HCT116 (cell line): ENCODE data around the gene C2orf76. TPM values are rescaled to one million over a fixed set of nuclear protein-coding genes. Genes with fewer than 3 reads are reported as not detected.

ENCODE experiments used
- ATAC-seq: fragments of 200-7000 bp; cut with Tn5 transposase; 2 replicates; pipeline ENCODE4 v1.9.1; 2020; ENCODE audit warnings: mild to moderate bottlenecking, moderate library complexity
- BruUV-seq: library from RNA; stranded (reverse); fragments of 400-500 nt; replicated peaks from 2 replicates; lab custom pipeline; 2021; lab: Mats Ljungman, UMichigan
- CTCF ChIA-PET: fragments of 300-600 bp; sonication (Branson Sonifier 250); formaldehyde crosslinking; loops from one replicate; lab custom pipeline; 2021; ENCODE audit warnings: antibody characterized with exemption; lab: Charles Lee
- POLR2A ChIA-PET: fragments of 300-600, 350-600 bp; sonication (Branson Sonifier 250); formaldehyde crosslinking; loops from one replicate; lab custom pipeline; 2021; ENCODE audit warnings: antibody characterized with exemption; lab: Charles Lee
- RAD21 ChIA-PET, 2 experiments: fragments of 300-600 bp; sonication (Branson Sonifier 250); formaldehyde crosslinking; loops; one replicate each; lab custom pipeline; 2023; ENCODE audit warnings: low total read pairs in 2 of 2; ENCODE audit not compliant: uncharacterized antibody in 2 of 2, unreplicated experiment in 2 of 2, low non-redundant PET in 1 of 2; lab: Charles Lee
- DNase-seq: peaks from one replicate; pipeline ENCODE4 v3.0.0-alpha.2; 2010; ENCODE audit warnings: low read depth, low spot score
- H2AFZ ChIP-seq: fragments of 200-600 bp; shearing (Covaris generic), sonication (generic); 2 replicates; pipeline ENCODE4 v1.6.1; 2017; ENCODE audit warnings: low read depth, mixed run types, mixed read lengths, antibody characterized with exemption, low read length; ENCODE audit not compliant: poor library complexity, severe bottlenecking
- H3K27ac ChIP-seq: 2 replicates; pipeline ENCODE4 v1.5.1; 2012; ENCODE audit warnings: low read depth, low read length
- H3K27me3 ChIP-seq: fragments of 200-600 bp; sonication (generic); 2 replicates; pipeline ENCODE4 v1.6.1; 2016; ENCODE audit warnings: mixed run types, low read length, mixed read lengths; ENCODE audit not compliant: insufficient read depth
- H3K36me3 ChIP-seq, 2 experiments: fragments of 200-500 bp in 1 of 2; fragments of 200-600 bp in 1 of 2; sonication (Bioruptor generic) in 1 of 2; sonication (generic) in 1 of 2; 2 replicates each; pipeline versions ENCODE4 v1.5.1 to v1.6.1; 2014 to 2016; ENCODE audit warnings: low read length in 2 of 2, inconsistent platforms in 1 of 2, mixed read lengths in 1 of 2, mixed run types in 1 of 2; ENCODE audit not compliant: insufficient read depth in 2 of 2, control insufficient read depth in 1 of 2
- H3K4me1 ChIP-seq, 2 experiments: fragments of 200-600 bp in 1 of 2; sonication (generic) in 1 of 2; 2 replicates each; pipeline versions ENCODE4 v1.5.1 to v1.6.1; 2012 to 2017; ENCODE audit warnings: low read length in 2 of 2, inconsistent platforms in 1 of 2, mild to moderate bottlenecking in 1 of 2, mixed read lengths in 1 of 2, mixed run types in 1 of 2, moderate library complexity in 1 of 2; ENCODE audit not compliant: insufficient read depth in 2 of 2, control insufficient read depth in 1 of 2
- H3K4me2 ChIP-seq: fragments of 200-600 bp; sonication (generic); 2 replicates; pipeline ENCODE4 v1.6.1; 2017; ENCODE audit warnings: mixed run types, low read length, mixed read lengths
- H3K4me3 ChIP-seq, 2 experiments: fragments of 200-600 bp in 1 of 2; sonication (generic) in 1 of 2; replicated peaks in 1 of 2; 2 replicates each; pipeline ENCODE4 v1.5.1; 2011 to 2016; ENCODE audit warnings: low read length in 2 of 2, control low read depth in 1 of 2, low read depth in 1 of 2, mild to moderate bottlenecking in 1 of 2, mixed read lengths in 1 of 2, mixed run types in 1 of 2
- H3K79me2 ChIP-seq: fragments of 200-600 bp; sonication (generic); 2 replicates; pipeline ENCODE4 v1.6.1; 2017; ENCODE audit warnings: mild to moderate bottlenecking, mixed run types, low read length, moderate library complexity, mixed read lengths; ENCODE audit not compliant: insufficient read depth
- H3K9ac ChIP-seq: fragments of 200-600 bp; sonication (generic); 2 replicates; pipeline ENCODE4 v1.6.1; 2016; ENCODE audit warnings: low read length, mixed read lengths
- H3K9me2 ChIP-seq: fragments of 200-600 bp; sonication (generic), shearing (Covaris generic); 2 replicates; pipeline ENCODE4 v1.6.1; 2017; ENCODE audit warnings: mixed run types, mild to moderate bottlenecking, moderate library complexity; ENCODE audit not compliant: insufficient read depth
- H3K9me3 ChIP-seq, 2 experiments: fragments of 200-500 bp in 1 of 2; fragments of 200-600 bp in 1 of 2; sonication (Bioruptor generic) in 1 of 2; sonication (generic) in 1 of 2; 2 replicates each; pipeline ENCODE4 v1.6.1; 2014 to 2017; ENCODE audit warnings: low read length in 2 of 2, mixed read lengths in 2 of 2, inconsistent platforms in 1 of 2, low read depth in 1 of 2, mild to moderate bottlenecking in 1 of 2, mixed run types in 1 of 2, moderate library complexity in 1 of 2; ENCODE audit not compliant: control insufficient read depth in 1 of 2, insufficient read depth in 1 of 2
- H4K20me1 ChIP-seq: fragments of 200-600 bp; sonication (generic), shearing (Covaris generic); 2 replicates; pipeline ENCODE4 v1.6.1; 2017; ENCODE audit warnings: mixed run types, mild to moderate bottlenecking, moderate library complexity; ENCODE audit not compliant: insufficient read depth
- CBX3 ChIP-seq: IDR thresholded peaks from 2 replicates; pipeline ENCODE4 v1.6.1; 2012; ENCODE audit warnings: low read depth
- CEBPB ChIP-seq: IDR thresholded peaks from 2 replicates; pipeline ENCODE4 v1.6.1; 2012; ENCODE audit warnings: low read depth
- CTCF ChIP-seq, 3 experiments: fragments of 200-600 bp in 1 of 3; sonication (generic) in 1 of 3; IDR thresholded peaks in 2 of 3; conservative IDR thresholded peaks in 1 of 3; 2 replicates each; pipeline ENCODE4 v1.5.1; 2012 to 2017; ENCODE audit warnings: low read depth in 2 of 3, low read length in 2 of 3, antibody characterized with exemption in 1 of 3, borderline replicate concordance in 1 of 3, control low read depth in 1 of 3, mild to moderate bottlenecking in 1 of 3, mixed read lengths in 1 of 3, mixed run types in 1 of 3, moderate library complexity in 1 of 3; ENCODE audit not compliant: insufficient read depth in 1 of 3
- EGR1 ChIP-seq: IDR thresholded peaks from 2 replicates; pipeline ENCODE4 v1.6.1; 2012; ENCODE audit warnings: low read depth
- EZH2phosphoT487 ChIP-seq: fragments of 200-600 bp; IDR thresholded peaks from 2 replicates; pipeline ENCODE4 v1.6.1; 2018; ENCODE audit warnings: antibody characterized with exemption, borderline replicate concordance
- FOSL1 ChIP-seq: IDR thresholded peaks from 2 replicates; pipeline ENCODE4 v1.6.1; 2012; ENCODE audit warnings: low read depth
- JUND ChIP-seq: IDR thresholded peaks from 2 replicates; pipeline ENCODE4 v1.6.1; 2012
- MAX ChIP-seq: IDR thresholded peaks from 2 replicates; pipeline ENCODE4 v1.6.1; 2012
- POLR2A ChIP-seq: IDR thresholded peaks from 2 replicates; pipeline ENCODE4 v1.7.0; 2011; ENCODE audit warnings: borderline replicate concordance; ENCODE audit not compliant: insufficient read depth, insufficient read length; ENCODE audit errors: extremely low read depth
- RAD21 ChIP-seq: IDR thresholded peaks from 2 replicates; pipeline ENCODE4 v1.6.1; 2012; ENCODE audit warnings: low read depth, mild to moderate bottlenecking
- SP1 ChIP-seq: IDR thresholded peaks from 2 replicates; pipeline ENCODE4 v1.6.1; 2012; ENCODE audit warnings: low read depth
- TCF7L2 ChIP-seq: IDR thresholded peaks from 2 replicates; pipeline ENCODE4 v1.7.0; 2011; ENCODE audit warnings: borderline replicate concordance, inconsistent platforms; ENCODE audit not compliant: insufficient read depth, insufficient read length; ENCODE audit errors: extremely low read depth
- YY1 ChIP-seq: IDR thresholded peaks from 2 replicates; pipeline ENCODE4 v1.6.1; 2011; ENCODE audit warnings: low read length, low read depth, moderate library complexity, mild to moderate bottlenecking; ENCODE audit not compliant: insufficient replicate concordance; ENCODE audit errors: extremely low read depth
- ZBTB33 ChIP-seq: IDR thresholded peaks from 2 replicates; pipeline ENCODE4 v1.6.1; 2011; ENCODE audit warnings: mild to moderate bottlenecking, low read length, moderate library complexity; ENCODE audit not compliant: insufficient replicate concordance; ENCODE audit errors: extremely low read depth
- ZFX ChIP-seq: fragments of 450-650 bp; IDR thresholded peaks from 2 replicates; pipeline ENCODE4 v1.6.1; 2017
- ZNF274 ChIP-seq: fragments of 200-500 bp; sonication (Bioruptor generic); IDR thresholded peaks from 2 replicates; pipeline ENCODE4 v1.6.1; 2014; ENCODE audit warnings: mild to moderate bottlenecking, low read depth, low read length, inconsistent platforms
- intact Hi-C: fragments of 100-400 bp; cut with micrococcal nuclease; formaldehyde crosslinking; loops from 2 replicates; pipeline ENCODE4 v1.10.0; 2022
- total RNA-seq: library from RNA; stranded (reverse); gene quantifications from one replicate; pipeline ENCODE4 v1.2.1, GENCODE V29; 2021; ENCODE audit not compliant: unreplicated experiment

Gene C2orf76
- total RNA-seq, 1 experiment from 2014 or later: 10.5 TPM

GRCh38 chr2:119407430-119408220, 41.0 kb upstream of the C2orf76 start:
- peak; percentile 90 for ATAC-seq
- no TSS peak for BruUV-seq
- H3K79me2 ChIP-seq: no peaks in the 10 kb centered on the region
- peak; percentile 52 for DNase-seq
- TF ChIP-seq CTCF (IDR thresholded peaks at IDR 0.05 in 2 of 3, conservative IDR thresholded peaks at IDR 0.05 in 1 of 3; ENCODE audit: borderline replicate concordance in 1 of 3, insufficient read depth in 1 of 3, low read depth in 2 of 3, low read length in 2 of 3) (peak; percentile 62 to 95 (median 82)), RAD21 (peak; percentile 96), ZNF274 (no peak)
- H3K27ac ChIP-seq: no peak overlapping the region
- ChIA-PET POLR2A (no interaction called here), CTCF (interaction anchor here (2.0 to 3.0 kb wide), 2 partner anchors 68 to 69 kb away, joined by 10 to 16 read pairs; no protein-coding TSS in a partner anchor), RAD21 (no interaction called here)
- no peaks in the 10 kb centered on the region for H4K20me1 ChIP-seq
- no peaks in the 10 kb centered on the region for H3K27me3 ChIP-seq
- intact Hi-C loops: loop anchor here (1.0 kb wide), 2 partner anchors 69 to 253 kb away; no protein-coding TSS in a partner anchor
- no peak overlapping the region for H3K4me3 ChIP-seq
- H3K36me3 ChIP-seq: no peaks in the 10 kb centered on the region
- no peaks in the 10 kb centered on the region for H3K4me1 ChIP-seq
- H3K9me3 ChIP-seq: no peaks in the 10 kb centered on the region
- H3K9ac ChIP-seq: no peak overlapping the region
- H3K9me2 ChIP-seq: no peaks in the 10 kb centered on the region
- no peak overlapping the region for H2AFZ ChIP-seq
- no peak overlapping the region for H3K4me2 ChIP-seq

GRCh38 chr2:119405151-119405550, 38.5 kb upstream of the C2orf76 start:
- intact Hi-C loops: no loop called here
- H3K9ac ChIP-seq: no peak overlapping the region
- no peak overlapping the region for H3K4me2 ChIP-seq
- ChIA-PET RAD21 (no interaction called here), POLR2A (no interaction called here), CTCF (interaction anchor here (3.0 kb wide), 1 partner anchor 72 kb away, joined by 10 read pairs; no protein-coding TSS in a partner anchor)
- H3K36me3 ChIP-seq: no peaks in the 10 kb centered on the region
- ATAC-seq (no peak), DNase-seq (no peak)
- TF ChIP-seq SP1 (no peak), FOSL1 (no peak), JUND (no peak), POLR2A (no peak), EZH2phosphoT487 (no peak), CEBPB (no peak), EGR1 (no peak), CBX3 (no peak), ZBTB33 (no peak), MAX (no peak), TCF7L2 (no peak), ZFX (no peak), YY1 (no peak)
- no peaks in the 10 kb centered on the region for H3K27me3 ChIP-seq
- H2AFZ ChIP-seq: no peak overlapping the region
- H3K9me3 ChIP-seq: no peaks in the 10 kb centered on the region
- no TSS peak for BruUV-seq
- no peak overlapping the region for H3K4me3 ChIP-seq
- no peaks in the 10 kb centered on the region for H3K9me2 ChIP-seq
- H3K27ac ChIP-seq: no peak overlapping the region
- H3K79me2 ChIP-seq: no peaks in the 10 kb centered on the region
- no peaks in the 10 kb centered on the region for H3K4me1 ChIP-seq
- no peaks in the 10 kb centered on the region for H4K20me1 ChIP-seq
